ENCODE data around the gene SEC22A. TPM values are rescaled to one million over a fixed set of nuclear protein-coding genes. Genes with fewer than 3 reads are reported as not detected.

The SEC22A gene
- total and polyA plus RNA-seq, 2 of the 13 experiments (the other 11 are each of a cell fraction or from before 2014, with no cell fraction given), result 14.1 to 17.3 TPM

DNA sequence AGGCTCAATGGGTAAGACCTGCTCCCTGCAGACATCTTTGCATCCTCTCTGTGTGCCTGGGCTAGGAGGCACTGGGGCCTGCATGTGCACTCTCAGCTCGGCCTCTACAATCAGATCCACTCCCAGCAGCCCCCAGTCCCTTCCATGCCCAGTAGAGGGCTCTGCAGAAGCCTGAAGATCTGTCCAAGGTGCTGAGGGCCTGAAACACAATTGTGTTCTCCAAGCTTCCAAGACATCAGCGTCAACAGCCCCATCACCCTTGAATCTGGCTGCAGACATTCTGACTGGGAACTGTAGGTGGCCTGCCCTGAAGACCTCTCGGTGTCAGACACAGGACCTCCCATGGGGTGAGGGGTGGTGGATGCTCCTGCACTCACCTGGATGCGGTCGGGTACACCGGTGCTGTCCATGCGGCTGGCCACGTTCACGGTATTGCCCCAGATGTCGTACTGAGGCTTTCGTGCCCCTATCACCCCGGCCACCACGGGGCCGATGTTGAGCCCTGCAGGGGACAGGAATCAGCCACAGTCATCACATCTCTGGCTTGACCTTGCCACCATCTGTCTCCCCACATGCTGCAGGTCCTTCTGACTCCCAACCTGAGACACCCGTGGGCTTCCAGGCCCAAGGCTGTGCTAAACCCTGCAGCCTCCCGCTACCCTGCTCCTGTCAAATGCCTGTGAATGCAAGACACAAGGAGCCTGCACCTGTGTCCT is 84.7 kb downstream of the SEC22A start (continued):
- TF ChIP-seq MTF1 (CRISPR knock-in tag; IDR thresholded peaks at IDR 0.05), result peak; percentile 77
- TF ChIP-seq, protein P1, sequence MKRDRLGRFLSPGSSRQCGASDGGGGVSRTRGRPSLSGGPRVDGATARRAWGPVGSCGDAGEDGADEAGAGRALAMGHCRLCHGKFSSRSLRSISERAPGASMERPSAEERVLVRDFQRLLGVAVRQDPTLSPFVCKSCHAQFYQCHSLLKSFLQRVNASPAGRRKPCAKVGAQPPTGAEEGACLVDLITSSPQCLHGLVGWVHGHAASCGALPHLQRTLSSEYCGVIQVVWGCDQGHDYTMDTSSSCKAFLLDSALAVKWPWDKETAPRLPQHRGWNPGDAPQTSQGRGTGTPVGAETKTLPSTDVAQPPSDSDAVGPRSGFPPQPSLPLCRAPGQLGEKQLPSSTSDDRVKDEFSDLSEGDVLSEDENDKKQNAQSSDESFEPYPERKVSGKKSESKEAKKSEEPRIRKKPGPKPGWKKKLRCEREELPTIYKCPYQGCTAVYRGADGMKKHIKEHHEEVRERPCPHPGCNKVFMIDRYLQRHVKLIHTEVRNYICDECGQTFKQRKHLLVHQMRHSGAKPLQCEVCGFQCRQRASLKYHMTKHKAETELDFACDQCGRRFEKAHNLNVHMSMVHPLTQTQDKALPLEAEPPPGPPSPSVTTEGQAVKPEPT (CRISPR knock-in tag; IDR thresholded peaks at IDR 0.05; ENCODE audit: low read depth), result peak; percentile 89; the same call in 1 of the 2 replicates
- peak; percentile 94; the same call in 1 of the 2 replicates for TF ChIP-seq XBP1 (CRISPR knock-in tag; IDR thresholded peaks at IDR 0.05)
- TF ChIP-seq GATAD1 (CRISPR knock-in tag; IDR thresholded peaks at IDR 0.05), result 0 out of 2 replicates have a peak, but pooled peaks have one; percentile 48
- TF ChIP-seq GZF1 (CRISPR knock-in tag; IDR thresholded peaks at IDR 0.05), result peak; percentile 78; the same call in 1 of the 2 replicates
- TF ChIP-seq ZNF205 (CRISPR knock-in tag; IDR thresholded peaks at IDR 0.05), result peak; percentile 76; the same call in 1 of the 2 replicates
- TF ChIP-seq RFXAP (CRISPR knock-in tag; IDR thresholded peaks at IDR 0.05; ENCODE audit: borderline replicate concordance), result peak; percentile 53; the same call in 1 of the 2 replicates
- TF ChIP-seq, protein P2, sequence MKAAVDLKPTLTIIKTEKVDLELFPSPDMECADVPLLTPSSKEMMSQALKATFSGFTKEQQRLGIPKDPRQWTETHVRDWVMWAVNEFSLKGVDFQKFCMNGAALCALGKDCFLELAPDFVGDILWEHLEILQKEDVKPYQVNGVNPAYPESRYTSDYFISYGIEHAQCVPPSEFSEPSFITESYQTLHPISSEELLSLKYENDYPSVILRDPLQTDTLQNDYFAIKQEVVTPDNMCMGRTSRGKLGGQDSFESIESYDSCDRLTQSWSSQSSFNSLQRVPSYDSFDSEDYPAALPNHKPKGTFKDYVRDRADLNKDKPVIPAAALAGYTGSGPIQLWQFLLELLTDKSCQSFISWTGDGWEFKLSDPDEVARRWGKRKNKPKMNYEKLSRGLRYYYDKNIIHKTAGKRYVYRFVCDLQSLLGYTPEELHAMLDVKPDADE (CRISPR knock-in tag; IDR thresholded peaks at IDR 0.05), result no peak
- TF ChIP-seq GABPA (IDR thresholded peaks at IDR 0.05; ENCODE audit: low read depth, low read length), result no peak
- peak; percentile 35; the same call in 1 of the 2 replicates for TF ChIP-seq GABPA (CRISPR knock-in tag; IDR thresholded peaks at IDR 0.05; ENCODE audit: low read depth)
- TF ChIP-seq ZNF607 (CRISPR knock-in tag; IDR thresholded peaks at IDR 0.05; ENCODE audit: borderline replicate concordance), result peak; percentile 93
- TF ChIP-seq HOXD1 (CRISPR knock-in tag; IDR thresholded peaks at IDR 0.05), result no peak
- TF ChIP-seq ZNF891 (CRISPR knock-in tag; IDR thresholded peaks at IDR 0.05), result peak; percentile 47; the same call in 1 of the 2 replicates
- TF ChIP-seq, protein P3, sequence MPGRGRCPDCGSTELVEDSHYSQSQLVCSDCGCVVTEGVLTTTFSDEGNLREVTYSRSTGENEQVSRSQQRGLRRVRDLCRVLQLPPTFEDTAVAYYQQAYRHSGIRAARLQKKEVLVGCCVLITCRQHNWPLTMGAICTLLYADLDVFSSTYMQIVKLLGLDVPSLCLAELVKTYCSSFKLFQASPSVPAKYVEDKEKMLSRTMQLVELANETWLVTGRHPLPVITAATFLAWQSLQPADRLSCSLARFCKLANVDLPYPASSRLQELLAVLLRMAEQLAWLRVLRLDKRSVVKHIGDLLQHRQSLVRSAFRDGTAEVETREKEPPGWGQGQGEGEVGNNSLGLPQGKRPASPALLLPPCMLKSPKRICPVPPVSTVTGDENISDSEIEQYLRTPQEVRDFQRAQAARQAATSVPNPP (CRISPR knock-in tag; IDR thresholded peaks at IDR 0.05), result no peak
- TF ChIP-seq HES4 (CRISPR knock-in tag; IDR thresholded peaks at IDR 0.05; ENCODE audit: borderline replicate concordance), result peak; percentile 69; the same call in 1 of the 2 replicates
- peak; percentile 53; the same call in 1 of the 2 replicates for TF ChIP-seq ZNF780A (CRISPR knock-in tag; IDR thresholded peaks at IDR 0.05)
- TF ChIP-seq, protein P4, sequence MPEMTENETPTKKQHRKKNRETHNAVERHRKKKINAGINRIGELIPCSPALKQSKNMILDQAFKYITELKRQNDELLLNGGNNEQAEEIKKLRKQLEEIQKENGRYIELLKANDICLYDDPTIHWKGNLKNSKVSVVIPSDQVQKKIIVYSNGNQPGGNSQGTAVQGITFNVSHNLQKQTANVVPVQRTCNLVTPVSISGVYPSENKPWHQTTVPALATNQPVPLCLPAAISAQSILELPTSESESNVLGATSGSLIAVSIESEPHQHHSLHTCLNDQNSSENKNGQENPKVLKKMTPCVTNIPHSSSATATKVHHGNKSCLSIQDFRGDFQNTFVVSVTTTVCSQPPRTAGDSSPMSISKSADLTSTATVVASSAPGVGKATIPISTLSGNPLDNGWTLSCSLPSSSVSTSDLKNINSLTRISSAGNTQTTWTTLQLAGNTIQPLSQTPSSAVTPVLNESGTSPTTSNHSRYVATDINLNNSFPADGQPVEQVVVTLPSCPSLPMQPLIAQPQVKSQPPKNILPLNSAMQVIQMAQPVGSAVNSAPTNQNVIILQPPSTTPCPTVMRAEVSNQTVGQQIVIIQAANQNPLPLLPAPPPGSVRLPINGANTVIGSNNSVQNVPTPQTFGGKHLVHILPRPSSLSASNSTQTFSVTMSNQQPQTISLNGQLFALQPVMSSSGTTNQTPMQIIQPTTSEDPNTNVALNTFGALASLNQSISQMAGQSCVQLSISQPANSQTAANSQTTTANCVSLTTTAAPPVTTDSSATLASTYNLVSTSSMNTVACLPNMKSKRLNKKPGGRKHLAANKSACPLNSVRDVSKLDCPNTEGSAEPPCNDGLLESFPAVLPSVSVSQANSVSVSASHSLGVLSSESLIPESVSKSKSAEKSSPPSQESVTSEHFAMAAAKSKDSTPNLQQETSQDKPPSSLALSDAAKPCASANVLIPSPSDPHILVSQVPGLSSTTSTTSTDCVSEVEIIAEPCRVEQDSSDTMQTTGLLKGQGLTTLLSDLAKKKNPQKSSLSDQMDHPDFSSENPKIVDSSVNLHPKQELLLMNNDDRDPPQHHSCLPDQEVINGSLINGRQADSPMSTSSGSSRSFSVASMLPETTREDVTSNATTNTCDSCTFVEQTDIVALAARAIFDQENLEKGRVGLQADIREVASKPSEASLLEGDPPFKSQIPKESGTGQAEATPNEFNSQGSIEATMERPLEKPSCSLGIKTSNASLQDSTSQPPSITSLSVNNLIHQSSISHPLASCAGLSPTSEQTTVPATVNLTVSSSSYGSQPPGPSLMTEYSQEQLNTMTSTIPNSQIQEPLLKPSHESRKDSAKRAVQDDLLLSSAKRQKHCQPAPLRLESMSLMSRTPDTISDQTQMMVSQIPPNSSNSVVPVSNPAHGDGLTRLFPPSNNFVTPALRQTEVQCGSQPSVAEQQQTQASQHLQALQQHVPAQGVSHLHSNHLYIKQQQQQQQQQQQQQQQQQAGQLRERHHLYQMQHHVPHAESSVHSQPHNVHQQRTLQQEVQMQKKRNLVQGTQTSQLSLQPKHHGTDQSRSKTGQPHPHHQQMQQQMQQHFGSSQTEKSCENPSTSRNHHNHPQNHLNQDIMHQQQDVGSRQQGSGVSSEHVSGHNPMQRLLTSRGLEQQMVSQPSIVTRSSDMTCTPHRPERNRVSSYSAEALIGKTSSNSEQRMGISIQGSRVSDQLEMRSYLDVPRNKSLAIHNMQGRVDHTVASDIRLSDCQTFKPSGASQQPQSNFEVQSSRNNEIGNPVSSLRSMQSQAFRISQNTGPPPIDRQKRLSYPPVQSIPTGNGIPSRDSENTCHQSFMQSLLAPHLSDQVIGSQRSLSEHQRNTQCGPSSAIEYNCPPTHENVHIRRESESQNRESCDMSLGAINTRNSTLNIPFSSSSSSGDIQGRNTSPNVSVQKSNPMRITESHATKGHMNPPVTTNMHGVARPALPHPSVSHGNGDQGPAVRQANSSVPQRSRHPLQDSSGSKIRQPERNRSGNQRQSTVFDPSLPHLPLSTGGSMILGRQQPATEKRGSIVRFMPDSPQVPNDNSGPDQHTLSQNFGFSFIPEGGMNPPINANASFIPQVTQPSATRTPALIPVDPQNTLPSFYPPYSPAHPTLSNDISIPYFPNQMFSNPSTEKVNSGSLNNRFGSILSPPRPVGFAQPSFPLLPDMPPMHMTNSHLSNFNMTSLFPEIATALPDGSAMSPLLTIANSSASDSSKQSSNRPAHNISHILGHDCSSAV (CRISPR knock-in tag; IDR thresholded peaks at IDR 0.05; ENCODE audit: borderline replicate concordance), result no peak
